Measurements from ENCODE around the gene PPP1R15B.

- no peak for TF ChIP-seq CTCF (IDR thresholded peaks at IDR 0.05; ENCODE audit: insufficient read depth, low read length, poor library complexity, severe bottlenecking)
- TF ChIP-seq EZH2phosphoT487 (conservative IDR thresholded peaks at IDR 0.05; ENCODE audit: low read length), result no peak
Measured at GRCh38 chr1:204424621-204425020, 13.0 kb upstream of the PPP1R15B start.

Measured in SU-DHL-6 (cell line).